HL-60 (cell line): ENCODE measurements around the gene ANKRD30B.
"Not testable (repeated sequence)": the region's sequence is repeated elsewhere in the genome, so short reads cannot be mapped to it uniquely, and the experiment has no call there.

Experiments
- POLR2AphosphoS5 ChIP-seq: IDR thresholded peaks from 2 replicates; pipeline ENCODE4 v1.6.1; 2012; ENCODE audit warnings: low read depth
- TF ChIP-seq, protein P1 (sequence below): IDR thresholded peaks from one replicate; pipeline ENCODE4 v1.5.1; 2011; ENCODE audit warnings: low read length, control low read depth, inconsistent platforms; ENCODE audit not compliant: insufficient read depth

DNA sequence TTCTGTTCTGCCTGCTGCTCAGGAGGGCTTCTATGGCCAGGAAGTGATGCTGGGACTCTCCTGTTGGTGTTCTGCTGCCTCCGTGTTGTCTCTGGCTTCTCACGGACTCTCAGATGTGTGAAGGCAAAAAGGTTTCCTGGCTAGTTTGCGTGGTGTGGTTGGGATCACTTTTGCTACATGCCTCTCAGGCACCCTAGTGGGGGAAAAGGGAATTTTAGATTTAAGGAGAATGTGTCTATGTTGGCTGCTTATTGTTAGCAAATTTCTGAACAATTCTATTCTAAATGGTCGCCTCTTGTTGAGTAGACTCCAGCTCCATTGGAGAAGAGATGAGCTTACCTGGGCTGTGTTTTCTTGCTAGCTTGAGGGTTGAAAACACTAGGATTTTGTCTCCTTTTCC, 120.9 kb downstream of the ANKRD30B start:
- TF ChIP-seq, protein P1, sequence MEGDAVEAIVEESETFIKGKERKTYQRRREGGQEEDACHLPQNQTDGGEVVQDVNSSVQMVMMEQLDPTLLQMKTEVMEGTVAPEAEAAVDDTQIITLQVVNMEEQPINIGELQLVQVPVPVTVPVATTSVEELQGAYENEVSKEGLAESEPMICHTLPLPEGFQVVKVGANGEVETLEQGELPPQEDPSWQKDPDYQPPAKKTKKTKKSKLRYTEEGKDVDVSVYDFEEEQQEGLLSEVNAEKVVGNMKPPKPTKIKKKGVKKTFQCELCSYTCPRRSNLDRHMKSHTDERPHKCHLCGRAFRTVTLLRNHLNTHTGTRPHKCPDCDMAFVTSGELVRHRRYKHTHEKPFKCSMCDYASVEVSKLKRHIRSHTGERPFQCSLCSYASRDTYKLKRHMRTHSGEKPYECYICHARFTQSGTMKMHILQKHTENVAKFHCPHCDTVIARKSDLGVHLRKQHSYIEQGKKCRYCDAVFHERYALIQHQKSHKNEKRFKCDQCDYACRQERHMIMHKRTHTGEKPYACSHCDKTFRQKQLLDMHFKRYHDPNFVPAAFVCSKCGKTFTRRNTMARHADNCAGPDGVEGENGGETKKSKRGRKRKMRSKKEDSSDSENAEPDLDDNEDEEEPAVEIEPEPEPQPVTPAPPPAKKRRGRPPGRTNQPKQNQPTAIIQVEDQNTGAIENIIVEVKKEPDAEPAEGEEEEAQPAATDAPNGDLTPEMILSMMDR, result not testable (repeated sequence)
- TF ChIP-seq POLR2AphosphoS5, result not testable (repeated sequence)
